HEK293 (cell line): ENCODE results near the gene IRF1.

Source experiments
- ZBTB20 ChIP-seq: fragments of 450-650 bp; formaldehyde crosslinking; IDR thresholded peaks from 2 replicates; pipeline ENCODE4 v1.5.1; 2016; ENCODE audit warnings: missing biosample characterization, missing genetic modification characterization
- TF ChIP-seq, protein P1 (sequence below): fragments of 450-650 bp; formaldehyde crosslinking; conservative IDR thresholded peaks from 2 replicates; pipeline ENCODE4 v1.5.1; 2016; ENCODE audit warnings: low read depth, missing biosample characterization, missing genetic modification characterization
- TF ChIP-seq, protein P2 (sequence below): fragments of 450-650 bp; formaldehyde crosslinking; IDR thresholded peaks from 2 replicates; pipeline ENCODE4 v1.5.1; 2016; ENCODE audit warnings: missing biosample characterization, missing genetic modification characterization

DNA sequence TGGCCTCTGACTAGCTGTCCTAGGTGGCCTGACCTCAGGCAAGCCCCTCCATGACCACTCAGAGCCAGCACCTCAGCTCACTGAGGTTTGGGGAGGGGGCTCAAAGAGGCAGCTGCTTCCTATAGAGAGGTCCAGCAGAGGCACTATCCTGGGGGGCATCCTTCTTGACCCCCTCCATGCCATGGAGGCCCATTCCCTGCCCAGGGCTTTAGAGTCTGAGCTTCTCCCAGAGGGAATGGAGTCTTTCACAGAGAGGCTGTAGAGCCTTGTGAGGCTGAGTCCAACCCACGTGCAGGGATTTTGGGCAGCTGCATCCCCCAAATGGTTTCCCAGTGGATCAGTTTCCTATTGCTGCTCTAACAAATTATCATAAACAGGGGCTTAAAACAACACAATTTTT, 16.9 kb downstream of the IRF1 start:
- no peak for TF ChIP-seq ZBTB20 (tag by site-specific recombination)
- TF ChIP-seq, protein P1, sequence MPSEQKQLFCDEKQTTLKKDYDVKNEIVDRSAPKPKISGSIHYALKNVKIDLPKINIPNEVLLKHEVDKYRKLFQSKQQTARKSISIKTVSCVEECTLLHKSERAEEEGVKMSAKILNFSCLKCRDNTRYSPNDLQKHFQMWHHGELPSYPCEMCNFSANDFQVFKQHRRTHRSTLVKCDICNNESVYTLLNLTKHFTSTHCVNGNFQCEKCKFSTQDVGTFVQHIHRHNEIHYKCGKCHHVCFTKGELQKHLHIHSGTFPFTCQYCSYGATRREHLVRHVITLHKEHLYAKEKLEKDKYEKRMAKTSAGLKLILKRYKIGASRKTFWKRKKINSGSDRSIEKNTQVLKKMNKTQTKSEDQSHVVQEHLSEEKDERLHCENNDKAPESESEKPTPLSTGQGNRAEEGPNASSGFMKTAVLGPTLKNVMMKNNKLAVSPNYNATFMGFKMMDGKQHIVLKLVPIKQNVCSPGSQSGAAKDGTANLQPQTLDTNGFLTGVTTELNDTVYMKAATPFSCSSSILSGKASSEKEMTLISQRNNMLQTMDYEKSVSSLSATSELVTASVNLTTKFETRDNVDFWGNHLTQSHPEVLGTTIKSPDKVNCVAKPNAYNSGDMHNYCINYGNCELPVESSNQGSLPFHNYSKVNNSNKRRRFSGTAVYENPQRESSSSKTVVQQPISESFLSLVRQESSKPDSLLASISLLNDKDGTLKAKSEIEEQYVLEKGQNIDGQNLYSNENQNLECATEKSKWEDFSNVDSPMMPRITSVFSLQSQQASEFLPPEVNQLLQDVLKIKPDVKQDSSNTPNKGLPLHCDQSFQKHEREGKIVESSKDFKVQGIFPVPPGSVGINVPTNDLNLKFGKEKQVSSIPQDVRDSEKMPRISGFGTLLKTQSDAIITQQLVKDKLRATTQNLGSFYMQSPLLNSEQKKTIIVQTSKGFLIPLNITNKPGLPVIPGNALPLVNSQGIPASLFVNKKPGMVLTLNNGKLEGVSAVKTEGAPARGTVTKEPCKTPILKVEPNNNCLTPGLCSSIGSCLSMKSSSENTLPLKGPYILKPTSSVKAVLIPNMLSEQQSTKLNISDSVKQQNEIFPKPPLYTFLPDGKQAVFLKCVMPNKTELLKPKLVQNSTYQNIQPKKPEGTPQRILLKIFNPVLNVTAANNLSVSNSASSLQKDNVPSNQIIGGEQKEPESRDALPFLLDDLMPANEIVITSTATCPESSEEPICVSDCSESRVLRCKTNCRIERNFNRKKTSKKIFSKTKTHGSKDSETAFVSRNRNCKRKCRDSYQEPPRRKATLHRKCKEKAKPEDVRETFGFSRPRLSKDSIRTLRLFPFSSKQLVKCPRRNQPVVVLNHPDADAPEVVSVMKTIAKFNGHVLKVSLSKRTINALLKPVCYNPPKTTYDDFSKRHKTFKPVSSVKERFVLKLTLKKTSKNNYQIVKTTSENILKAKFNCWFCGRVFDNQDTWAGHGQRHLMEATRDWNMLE (tag by site-specific recombination), result no peak
- TF ChIP-seq, protein P2, sequence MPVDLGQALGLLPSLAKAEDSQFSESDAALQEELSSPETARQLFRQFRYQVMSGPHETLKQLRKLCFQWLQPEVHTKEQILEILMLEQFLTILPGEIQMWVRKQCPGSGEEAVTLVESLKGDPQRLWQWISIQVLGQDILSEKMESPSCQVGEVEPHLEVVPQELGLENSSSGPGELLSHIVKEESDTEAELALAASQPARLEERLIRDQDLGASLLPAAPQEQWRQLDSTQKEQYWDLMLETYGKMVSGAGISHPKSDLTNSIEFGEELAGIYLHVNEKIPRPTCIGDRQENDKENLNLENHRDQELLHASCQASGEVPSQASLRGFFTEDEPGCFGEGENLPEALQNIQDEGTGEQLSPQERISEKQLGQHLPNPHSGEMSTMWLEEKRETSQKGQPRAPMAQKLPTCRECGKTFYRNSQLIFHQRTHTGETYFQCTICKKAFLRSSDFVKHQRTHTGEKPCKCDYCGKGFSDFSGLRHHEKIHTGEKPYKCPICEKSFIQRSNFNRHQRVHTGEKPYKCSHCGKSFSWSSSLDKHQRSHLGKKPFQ (tag by site-specific recombination), result no peak
